Stimulated activated CD4-positive, alpha-beta T cell treated with anti-CD3 and anti-CD28 coated beads, Interleukin-1b, Interleukin-23, amount 100 ng/mL, for 4 hours (primary cell): ENCODE data around the gene EHD3.

ENCODE experiments used
- DNase-seq, 2 donors: peaks; one replicate each; pipeline ENCODE4 v3.0.0-alpha.2; 2020; ENCODE audit warnings: low read depth in 2 of 2

EHD3 gene

DNA sequence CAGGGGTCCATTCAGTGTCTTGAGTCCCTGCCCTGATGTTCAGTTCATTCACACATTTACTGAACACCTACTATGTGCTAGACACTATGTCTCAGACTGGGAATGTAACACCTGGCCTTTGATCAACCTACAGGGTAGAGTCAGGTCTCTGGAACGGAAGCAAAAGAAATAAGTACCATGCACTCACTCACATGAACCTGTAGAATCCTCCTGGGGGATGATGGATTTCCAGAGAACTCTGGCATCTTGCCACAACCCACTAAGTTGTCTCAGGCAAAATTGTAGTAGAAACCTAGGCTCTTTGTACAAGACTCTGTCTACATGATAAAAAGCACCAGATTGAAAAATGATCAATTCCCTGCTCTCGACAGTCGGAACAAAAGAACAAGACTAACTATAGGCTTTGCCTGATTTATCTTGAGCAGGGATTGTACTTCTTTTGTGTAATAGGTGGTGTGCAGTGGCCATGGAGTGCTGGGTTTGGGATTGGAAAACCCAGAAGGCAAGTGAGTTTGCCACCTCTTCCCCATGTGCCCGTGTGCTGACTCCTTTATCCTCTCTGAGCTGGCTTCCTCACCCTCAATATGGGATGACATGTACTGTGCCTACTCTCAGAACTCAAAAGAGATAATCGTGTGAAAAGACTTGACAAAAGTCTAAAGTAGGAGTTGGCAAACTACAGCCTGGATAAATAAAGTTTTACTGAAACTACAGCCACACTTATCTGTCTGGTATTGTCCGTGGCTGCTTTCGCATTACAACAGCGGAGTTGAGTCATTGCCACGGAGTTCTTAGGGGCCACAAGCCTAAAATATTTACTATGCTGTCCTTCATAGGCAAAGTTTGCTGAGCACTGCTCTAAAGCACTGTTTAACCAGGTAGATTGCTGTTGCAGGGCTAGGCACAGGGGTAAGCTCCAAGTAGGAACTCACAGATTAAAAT is 21.0 kb upstream of the EHD3 start:
- DNase-seq, result no peak

- no peak for DNase-seq
Observed at GRCh38 chr2:31213601-31214443, 20.1 kb upstream of the EHD3 start.

- no peak for DNase-seq
Observed at GRCh38 chr2:31214444-31214915, 19.5 kb upstream of the EHD3 start.

DNA sequence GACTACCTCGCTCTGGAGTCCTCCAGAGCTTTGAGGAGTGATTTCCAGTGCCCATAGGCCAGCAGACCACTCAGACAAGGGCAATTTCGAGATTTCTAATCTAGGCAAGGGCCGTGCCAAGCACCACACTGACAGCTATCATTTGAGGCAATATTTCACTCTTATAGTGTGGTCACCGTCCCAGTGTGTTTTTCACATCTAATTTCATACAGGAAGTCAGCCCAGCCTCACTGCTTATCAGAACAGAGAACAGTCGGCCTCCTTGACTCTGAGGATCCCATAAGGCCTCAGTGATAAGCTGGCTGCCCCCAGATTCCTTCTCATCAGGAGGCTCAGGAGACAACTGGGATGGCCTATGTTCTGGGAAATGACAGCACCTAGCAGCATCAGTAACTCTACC is 17.2 kb upstream of the EHD3 start:
- no peak for DNase-seq

DNA sequence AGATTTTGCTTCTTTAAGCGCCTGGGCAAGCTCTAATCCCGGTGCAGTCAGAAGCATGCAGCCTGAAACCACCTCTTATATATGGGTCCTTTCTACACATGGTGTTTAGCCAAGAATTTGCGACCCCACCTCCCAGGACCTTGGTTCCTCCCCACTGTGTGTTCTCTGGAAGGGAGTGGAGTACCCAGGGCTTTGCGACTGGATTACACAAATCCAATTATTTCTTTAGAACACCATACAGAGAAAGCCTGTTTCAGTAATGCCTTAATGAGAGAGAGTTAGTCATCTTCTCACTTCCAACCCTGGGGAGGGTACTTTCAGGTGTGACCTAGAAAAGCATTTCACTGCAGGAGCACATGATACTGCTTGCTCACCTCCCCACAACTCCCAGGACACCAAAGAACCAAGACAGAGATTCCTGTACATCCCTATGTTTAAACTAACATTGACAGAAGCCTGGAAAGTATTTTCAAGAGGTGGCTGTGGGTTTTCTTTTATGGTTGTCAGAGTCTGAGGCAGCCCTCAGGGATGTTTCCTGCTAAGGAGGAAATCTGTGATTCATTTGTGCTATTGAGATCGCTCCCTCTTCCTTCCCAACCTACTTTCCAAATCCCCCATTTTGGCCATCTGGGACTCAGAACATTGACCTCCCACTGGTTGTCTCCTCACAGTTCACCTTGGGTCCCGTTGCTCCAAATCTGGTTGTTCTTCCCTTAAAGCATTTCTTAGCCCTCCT is 16.3 kb upstream of the EHD3 start, which contains the start of gene CAPN14:
CAPN14 (minus strand) TSS at position 51 of the 736 bp plus-strand sequence. CDS start 12,068 bp downstream, outside the sequence.
- no peak for DNase-seq

GRCh38 chr2:31219131-31219969 is 14.6 kb upstream of the EHD3 start:
- no peak for DNase-seq

DNA sequence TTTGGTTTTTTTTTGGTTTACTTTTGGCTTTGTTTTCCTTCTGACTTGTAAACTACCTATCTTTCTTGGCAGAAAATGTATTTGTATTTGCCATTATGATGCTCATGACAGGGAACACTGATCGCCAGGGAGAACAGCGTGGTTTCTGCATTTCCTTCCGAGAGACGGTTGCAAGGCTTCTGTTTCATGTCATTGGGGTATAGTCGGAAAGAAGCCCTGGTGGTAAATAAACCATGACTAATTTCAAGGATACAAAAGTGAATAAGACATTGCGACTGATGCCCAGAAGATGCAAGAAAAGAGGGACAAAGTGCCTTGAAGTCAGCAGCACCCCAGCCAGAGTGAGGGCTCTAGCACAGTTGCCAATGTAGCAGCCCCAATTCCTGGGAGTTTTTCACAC is 12.4 kb upstream of the EHD3 start:
- no peak for DNase-seq

DNA sequence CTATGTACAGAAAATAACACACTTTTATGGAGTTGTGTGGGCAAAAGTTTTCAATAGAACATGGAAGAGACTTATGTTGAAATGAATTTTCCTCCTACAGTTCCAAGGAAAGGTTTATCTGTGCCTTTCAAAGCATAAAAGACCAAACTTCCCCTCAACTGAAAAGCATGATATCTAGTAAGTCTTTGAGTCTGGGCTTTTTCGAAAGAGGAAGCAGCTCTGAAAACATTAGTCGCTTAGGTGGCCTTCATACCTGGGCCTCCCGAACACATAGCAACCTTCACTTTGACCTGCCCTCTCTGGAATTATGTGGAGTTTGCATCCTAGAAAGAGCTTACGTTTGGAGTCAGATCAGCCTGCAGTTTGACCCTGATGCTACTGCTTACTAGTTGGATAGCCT is 11.9 kb upstream of the EHD3 start:
- no peak for DNase-seq

DNA sequence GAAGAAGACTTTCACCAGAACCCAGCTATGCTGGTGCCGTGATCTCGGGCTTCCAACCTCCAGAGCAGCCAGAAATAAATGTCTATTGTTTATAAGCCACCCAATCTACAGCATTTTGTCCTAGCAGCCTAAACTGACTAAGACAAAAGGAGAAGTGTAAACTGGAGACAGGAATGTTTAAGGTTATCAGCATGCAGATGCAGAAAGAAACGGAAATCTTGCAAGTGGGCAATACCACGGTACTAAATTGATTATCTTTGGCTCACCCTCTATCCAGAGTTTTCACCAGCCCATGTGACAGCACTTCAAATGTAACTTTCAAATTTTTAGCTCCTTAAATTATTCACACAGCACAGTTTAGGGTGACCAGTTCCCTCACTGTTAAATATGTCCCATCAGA is 10.9 kb upstream of the EHD3 start:
- no peak for DNase-seq

- no peak for DNase-seq
Observed at GRCh38 chr2:31223749-31224148, 10.2 kb upstream of the EHD3 start.

DNA sequence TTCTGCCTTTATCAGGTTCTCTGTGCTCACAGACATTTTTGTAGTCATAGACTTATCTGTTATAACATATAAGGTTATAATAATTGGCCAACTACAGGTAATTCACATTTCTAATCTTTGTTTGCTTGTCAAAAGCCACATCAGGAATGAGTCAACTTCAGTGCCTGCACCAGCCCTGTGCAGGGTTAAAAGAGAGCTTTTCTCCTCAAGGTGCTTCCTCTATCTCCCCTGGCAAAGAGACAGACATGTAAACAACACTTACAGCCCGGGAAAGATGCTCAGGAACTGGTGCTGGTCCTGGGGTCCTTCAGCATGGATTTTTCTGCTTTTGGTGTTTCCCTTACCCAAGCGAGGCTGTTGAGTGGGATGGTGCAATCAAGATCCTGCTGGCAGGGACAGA is 7.7 kb upstream of the EHD3 start:
- DNase-seq, result no peak

GRCh38 chr2:31227110-31227509 is 6.8 kb upstream of the EHD3 start:
- DNase-seq, result no peak

DNA sequence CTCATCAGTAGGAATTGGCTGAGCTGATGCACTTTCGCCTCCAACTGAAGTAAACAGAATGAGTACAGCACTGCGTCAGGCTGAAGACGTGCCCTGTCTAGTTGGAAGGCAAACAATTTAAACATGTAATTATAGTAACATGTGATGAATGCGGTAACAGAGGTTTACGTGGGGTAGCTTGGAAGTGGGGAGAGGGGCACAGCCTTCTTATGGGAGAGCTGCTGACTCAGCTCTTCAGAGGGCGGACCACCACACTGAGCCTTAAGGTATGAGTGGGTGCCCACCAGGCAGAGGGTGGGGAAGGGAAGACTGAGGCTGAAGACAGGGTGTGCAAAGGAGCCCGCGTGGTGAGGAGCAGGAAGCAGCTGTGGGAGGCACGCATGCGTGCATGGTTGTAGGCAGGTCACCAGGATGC is 6.2 kb upstream of the EHD3 start:
- no peak for DNase-seq

DNA sequence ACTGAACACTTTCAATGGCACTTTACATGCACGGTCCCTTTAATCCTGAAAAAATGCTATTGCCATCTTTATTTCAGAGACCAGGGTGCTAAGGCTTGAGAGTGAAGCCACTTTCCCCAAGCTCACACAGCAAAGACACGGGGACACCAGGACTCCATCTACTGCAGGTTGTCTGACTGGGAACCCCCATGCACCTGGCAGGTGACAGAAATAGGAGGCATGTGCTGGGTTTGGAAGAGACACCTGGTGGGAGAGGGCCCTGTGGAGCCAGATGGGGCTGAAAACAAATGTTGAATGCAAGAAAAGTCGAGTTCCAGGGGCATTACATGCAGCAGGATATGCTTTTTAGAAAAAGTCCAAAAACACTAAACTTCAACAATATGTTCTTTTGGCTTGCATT is 5.2 kb upstream of the EHD3 start:
- DNase-seq, result no peak

GRCh38 chr2:31230751-31231150 is 3.2 kb upstream of the EHD3 start:
- DNase-seq, result no peak

DNA sequence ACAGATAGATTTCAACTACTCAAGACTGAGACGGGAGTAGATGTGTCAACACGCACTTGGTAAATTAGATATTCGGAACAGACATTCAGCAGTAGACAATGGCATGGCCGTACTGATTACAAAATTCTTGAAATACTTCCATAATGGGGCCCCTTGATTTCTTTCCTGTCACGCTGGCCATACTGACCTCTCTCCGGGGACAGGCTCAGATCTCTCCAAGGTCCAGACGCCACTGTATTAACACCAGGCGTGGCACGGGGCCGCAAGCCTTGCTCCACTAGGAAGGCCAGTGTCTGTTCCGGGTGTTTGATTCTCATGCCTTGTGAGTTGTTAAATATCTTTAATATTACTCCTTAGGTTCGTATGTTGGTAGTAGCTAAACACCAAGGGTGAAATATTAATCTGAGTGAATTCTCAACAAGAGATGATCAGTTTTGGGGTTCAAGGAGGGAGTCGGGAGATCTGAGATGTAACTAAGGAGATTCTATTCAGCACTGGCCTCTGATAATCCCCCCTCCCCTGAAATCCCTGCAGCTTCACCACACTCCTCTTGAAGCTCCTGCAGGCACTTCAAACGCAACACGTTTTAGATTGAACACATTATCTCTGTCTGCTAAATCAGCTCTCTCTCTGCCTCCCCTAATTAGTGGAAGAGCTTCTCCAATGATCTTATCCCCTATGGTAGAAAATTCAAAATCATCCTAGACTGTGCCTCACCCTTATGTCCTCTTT is 2.2 kb upstream of the EHD3 start:
- no peak for DNase-seq

DNA sequence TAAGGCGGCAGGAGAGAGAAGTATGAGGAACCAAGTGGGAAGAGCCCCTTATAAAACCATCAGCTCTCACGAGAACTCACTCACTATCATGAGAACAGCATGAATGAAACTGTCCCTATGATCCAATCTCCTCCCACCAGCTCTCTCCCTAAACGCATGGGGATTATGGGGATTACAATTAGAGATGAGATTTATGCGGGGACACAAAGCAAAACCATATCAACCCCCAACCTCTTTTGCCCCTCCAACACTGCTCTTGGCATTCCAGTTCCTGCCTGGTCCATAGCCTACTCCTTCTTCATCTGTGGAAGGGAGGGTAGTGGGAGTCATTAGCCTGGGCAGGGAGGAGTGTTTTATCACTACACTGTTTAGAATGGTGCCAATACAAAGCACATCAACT is 1.4 kb upstream of the EHD3 start:
- DNase-seq, result no peak

GRCh38 chr2:31233231-31233630 is 721 bp upstream of the EHD3 start:
- no peak for DNase-seq

DNA sequence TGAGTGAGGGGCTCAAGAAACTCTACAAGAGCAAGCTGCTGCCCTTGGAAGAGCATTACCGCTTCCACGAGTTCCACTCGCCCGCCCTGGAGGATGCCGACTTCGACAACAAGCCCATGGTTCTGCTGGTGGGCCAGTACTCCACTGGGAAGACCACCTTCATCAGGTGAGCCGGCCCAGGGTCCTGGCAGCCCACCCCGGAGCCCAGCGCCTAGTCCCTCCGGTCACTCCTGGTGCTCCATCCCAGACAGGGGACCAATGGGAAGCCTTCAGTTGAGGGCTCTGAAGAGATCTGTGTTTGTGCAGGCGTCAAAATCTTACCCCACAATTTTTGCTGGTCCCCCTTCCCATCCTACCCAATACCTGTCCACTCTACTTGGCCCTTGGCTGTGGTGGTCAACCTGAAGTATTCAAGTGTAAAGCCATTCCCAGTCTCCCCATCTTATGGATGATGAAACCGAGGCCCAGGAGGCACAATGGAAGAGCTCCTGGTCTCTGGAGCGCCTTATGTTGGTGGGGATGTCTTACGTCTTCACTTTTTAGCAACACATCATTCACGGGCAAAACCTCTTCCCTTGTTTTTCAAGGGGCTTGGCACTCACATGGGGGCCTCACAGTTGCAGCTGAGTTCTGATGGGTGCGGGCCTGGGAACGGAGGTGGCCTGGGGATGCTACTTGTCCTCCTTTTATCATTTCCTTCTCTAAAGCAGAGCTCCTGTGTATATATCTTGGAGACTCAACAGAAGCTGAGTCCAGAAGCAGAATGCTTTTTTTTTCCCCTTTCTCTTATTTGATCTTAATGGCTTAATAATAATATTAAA is 941 bp downstream of the EHD3 start:
- DNase-seq, result no peak
